ENCODE data around the gene GLB1L.

GLB1L gene

GRCh38 chr2:219210196-219210885, 34.9 kb downstream of the GLB1L start:
- Mint-ChIP-seq H3K4me1 (peaks cover 28% of the 10 kb centered on the region), H3K27me3 (ENCODE audit: low read depth) (no peaks in the 10 kb centered on the region), H3K27ac (no peak overlapping the region), H3K4me3 (peak overlapping the region in 2 of 3 experiments; percentile 23 to 28), H3K9me3 (no peaks in the 10 kb centered on the region), H3K36me3 (ENCODE audit: low read depth) (peaks cover 44% of the 10 kb centered on the region)
- TF ChIP-seq, protein P1, sequence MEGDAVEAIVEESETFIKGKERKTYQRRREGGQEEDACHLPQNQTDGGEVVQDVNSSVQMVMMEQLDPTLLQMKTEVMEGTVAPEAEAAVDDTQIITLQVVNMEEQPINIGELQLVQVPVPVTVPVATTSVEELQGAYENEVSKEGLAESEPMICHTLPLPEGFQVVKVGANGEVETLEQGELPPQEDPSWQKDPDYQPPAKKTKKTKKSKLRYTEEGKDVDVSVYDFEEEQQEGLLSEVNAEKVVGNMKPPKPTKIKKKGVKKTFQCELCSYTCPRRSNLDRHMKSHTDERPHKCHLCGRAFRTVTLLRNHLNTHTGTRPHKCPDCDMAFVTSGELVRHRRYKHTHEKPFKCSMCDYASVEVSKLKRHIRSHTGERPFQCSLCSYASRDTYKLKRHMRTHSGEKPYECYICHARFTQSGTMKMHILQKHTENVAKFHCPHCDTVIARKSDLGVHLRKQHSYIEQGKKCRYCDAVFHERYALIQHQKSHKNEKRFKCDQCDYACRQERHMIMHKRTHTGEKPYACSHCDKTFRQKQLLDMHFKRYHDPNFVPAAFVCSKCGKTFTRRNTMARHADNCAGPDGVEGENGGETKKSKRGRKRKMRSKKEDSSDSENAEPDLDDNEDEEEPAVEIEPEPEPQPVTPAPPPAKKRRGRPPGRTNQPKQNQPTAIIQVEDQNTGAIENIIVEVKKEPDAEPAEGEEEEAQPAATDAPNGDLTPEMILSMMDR (IDR thresholded peaks at IDR 0.05; ENCODE audit: unreplicated experiment in 3 of 3) = no peak

DNA sequence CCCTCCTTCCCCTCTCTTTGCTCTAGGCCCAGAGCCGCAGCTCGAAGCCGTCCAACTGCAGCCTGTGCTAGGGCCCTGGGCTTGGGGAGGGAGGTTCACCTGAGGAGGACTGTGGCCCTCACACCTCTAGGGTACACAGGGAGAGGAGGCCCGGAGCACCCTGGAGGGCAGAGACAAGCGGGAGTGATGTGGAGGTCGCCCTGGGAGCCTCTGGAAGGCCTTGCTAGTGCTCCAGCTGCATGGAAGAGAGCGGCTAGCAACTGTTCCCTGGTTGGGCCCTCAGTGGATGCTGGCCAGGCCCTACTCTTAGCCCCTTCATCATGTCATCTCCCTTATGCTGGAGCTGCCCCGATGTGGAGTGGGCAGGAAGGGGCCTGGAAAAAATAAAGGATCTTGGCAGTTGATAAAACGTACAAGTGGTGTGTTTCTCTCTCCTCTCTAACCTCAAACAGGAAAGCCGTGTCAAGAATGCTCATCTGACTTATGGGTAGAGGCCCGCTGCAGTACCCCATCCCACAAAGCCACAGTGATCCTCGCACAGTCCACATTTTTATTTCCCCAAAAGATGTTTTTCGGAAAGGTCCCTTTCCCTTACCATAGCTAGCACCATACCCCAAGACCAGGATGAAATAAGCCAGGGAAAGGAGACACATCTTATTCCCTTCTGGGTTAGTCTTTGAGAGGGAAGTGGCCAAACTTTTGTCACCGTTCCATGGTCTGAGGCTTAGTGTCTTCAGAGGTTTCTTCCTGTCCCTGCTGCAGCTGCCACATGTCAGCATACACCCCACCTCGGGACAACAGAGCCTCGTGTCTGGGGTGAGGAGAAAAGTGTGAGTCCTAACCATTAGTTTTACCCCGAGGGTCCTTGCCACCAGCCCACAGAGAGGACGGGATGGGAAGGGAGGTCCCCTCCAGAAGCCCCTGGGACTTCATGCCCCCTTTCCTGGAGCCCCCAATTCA, 35.7 kb downstream of the GLB1L start:
- Mint-ChIP-seq H3K27me3 (ENCODE audit: low read depth) (no peaks in the 10 kb centered on the region), H3K4me1 (peaks cover 23% of the 10 kb centered on the region), H3K4me3 (peak overlapping the region; percentile 54 to 97 (median 83)), H3K27ac (no peak overlapping the region), H3K36me3 (ENCODE audit: low read depth) (peaks cover 41% of the 10 kb centered on the region), H3K9me3 (no peaks in the 10 kb centered on the region)
- TF ChIP-seq, protein P1 (IDR thresholded peaks at IDR 0.05; ENCODE audit: unreplicated experiment in 3 of 3) = no peak

- Mint-ChIP-seq H3K27me3 (ENCODE audit: low read depth) (peaks cover 5% of the 10 kb centered on the region), H3K4me1 (peaks cover 23% of the 10 kb centered on the region), H3K36me3 (ENCODE audit: low read depth) (peaks cover 31% of the 10 kb centered on the region), H3K27ac (peak overlapping the region; percentile 62 to 97 (median 85)), H3K9me3 (no peaks in the 10 kb centered on the region), H3K4me3 (peak overlapping the region; percentile 83 to 97 (median 92))
- TF ChIP-seq, protein P1 (IDR thresholded peaks at IDR 0.05; ENCODE audit: unreplicated experiment in 3 of 3) = no peak
Measured at GRCh38 chr2:219207884-219208740, 37.1 kb downstream of the GLB1L start.

DNA sequence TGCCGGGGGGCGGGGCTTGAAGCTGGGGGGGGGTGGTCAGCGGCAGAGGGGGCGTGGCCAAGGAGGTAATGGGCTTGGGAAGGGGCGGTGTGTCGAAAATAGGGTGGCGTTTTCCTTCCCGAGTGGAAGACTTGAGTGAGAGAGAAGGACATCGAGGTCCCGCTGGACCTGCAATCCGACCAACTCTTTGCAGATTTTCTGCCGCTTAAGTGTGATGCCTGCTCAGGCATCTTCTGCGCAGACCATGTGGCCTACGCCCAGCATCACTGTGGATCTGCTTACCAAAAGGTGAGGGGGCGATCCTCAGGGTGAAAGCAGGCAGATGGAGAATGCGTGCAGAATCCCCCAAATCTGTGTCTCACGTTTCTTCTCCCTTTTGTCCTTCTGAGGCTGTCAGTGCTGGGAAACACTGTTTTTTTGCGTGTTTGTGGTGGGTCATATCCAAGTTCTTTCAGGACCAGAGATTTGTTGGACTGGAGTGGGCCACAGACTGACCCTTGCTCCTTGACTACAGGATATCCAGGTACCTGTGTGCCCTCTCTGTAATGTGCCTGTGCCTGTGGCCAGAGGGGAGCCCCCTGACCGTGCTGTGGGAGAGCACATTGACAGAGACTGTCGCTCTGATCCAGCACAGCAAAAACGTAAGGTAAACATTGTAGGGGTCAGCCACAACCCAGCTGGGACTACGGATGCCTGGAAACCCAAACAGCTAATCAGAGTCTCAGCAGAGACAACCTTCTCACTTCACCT, 37.9 kb downstream of the GLB1L start:
- TF ChIP-seq, protein P1 (IDR thresholded peaks at IDR 0.05; ENCODE audit: unreplicated experiment in 3 of 3) = no peak

More for the DNA sequence above, 37.9 kb downstream of the GLB1L start:
- Mint-ChIP-seq H3K4me1 (peaks cover 23% of the 10 kb centered on the region), H3K27me3 (ENCODE audit: low read depth) (peaks cover 7% of the 10 kb centered on the region), H3K4me3 (peak overlapping the region; percentile 83 to 97 (median 92)), H3K36me3 (ENCODE audit: low read depth) (peaks cover 27% of the 10 kb centered on the region), H3K9me3 (no peaks in the 10 kb centered on the region), H3K27ac (peak overlapping the region in 2 of 3 experiments; percentile 85 to 97)

All from nephron (organoid).